ENCODE results near the gene ALK. TPM values are rescaled to one million over a fixed set of nuclear protein-coding genes. Genes with fewer than 3 reads are reported as not detected.

ALK gene
- total RNA-seq, 2 donors from 2014 or later, result 0.37 TPM; not detected in 1

DNA sequence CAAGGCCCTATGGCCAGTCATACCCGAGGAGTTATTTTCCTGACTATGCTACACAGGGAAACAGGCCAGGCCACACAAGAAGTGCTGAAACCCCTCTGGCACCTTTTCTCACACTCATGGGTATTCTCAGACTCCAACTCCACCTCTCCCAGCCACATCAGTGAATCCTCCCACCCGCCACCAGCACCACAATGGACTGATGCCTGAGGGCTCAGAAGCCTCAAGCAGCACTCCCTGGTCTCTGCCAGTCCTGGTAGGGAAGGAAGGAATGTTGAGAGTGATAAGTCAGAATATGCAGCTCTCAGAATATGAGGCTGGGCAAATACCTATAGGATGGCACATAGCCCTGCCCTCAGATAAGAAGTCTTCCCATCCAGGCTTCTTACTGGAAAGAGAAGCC lies 391.1 kb downstream of the ALK start:
- intact Hi-C loops (cut with DNase I), result no loop called here
- no peak for DNase-seq (ENCODE audit: low spot score)

DNA sequence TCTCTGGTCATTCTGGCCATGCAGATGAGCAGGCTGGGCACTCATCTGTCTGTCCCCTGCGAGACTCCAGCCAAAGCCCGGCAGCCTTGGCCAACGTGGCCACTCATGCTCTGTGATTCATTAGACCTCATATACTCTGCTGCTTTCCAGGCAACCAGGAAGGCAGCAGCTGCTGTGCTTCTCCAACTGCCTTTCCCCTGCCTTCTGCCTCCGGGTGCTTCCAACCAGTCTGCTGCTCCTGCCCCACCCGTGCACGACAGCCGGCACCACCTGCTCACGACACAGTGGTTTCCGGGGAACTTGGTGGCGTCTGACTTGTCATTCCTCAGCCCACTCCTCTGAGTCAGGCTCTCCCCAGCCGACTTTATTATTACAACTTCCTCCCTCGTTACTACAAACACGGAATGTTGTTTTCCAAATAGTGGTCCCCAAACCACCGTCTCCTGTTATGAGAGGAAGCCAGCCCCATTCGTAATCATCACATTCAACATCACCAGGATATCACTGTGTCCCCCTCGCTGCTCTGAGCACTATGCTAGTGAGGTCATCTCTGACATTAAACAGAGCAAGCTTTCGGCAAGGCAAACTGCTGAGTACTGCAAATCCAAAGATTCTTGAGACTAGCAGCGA lies 392.4 kb downstream of the ALK start:
- intact Hi-C loops (cut with DNase I), result no loop called here
- peak; percentile 85 for DNase-seq (ENCODE audit: low spot score)

DNA sequence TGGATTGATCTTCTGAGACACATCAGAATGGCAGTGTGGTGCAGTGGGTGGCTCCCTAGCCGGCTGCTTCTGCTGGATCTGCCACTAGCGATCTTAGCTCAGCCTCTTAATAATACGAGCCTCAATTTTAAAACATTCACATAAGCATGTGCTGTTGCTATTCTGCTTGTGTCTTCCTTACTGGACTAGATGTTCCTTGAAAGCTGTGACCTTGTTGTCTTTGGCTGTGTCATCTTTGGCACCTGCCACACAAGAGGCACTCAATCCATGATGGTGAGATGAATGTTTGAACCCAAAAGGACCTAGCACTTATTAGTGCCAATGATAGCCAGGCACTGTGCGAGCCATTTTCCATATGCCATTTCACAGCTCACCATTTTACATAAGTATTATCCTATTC lies 393.0 kb downstream of the ALK start:
- intact Hi-C loops (cut with DNase I), result no loop called here
- DNase-seq (ENCODE audit: low spot score), result no peak

DNA sequence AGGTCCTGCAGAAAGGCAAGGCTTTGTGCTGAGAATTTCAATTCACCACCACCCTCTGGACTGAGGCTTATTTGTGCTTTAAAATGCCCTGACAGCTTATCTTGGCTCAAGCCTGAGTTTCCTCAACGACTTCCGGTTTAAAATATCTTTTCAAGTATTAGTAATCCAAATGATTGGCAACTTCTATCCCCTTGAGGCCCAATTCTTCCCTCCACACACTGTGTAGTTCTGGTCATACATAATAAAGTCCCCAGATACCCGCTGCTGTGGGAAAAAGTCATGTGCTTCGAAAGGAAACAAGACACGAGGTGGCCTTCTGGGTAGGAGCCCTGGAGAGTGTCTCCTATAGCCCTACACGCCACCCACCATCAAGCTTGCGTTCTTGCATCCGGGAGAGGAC lies 393.4 kb downstream of the ALK start:
- no peak for DNase-seq (ENCODE audit: low spot score)

GRCh38 chr2:29526587-29527586 lies 394.5 kb downstream of the ALK start:
- intact Hi-C loops (cut with DNase I), result no loop called here

More for the DNA sequence above, 393.4 kb downstream of the ALK start:
- intact Hi-C loops (cut with DNase I), result no loop called here

GRCh38 chr2:29525921-29526320 lies 395.5 kb downstream of the ALK start:
- DNase-seq (ENCODE audit: low spot score), result no peak
- intact Hi-C loops (cut with DNase I), result no loop called here

More at GRCh38 chr2:29526587-29527586, 394.5 kb downstream of the ALK start:
- no peak for DNase-seq (ENCODE audit: low spot score)

GRCh38 chr2:29524652-29525051 lies 396.7 kb downstream of the ALK start:
- intact Hi-C loops (cut with DNase I), result no loop called here

DNA sequence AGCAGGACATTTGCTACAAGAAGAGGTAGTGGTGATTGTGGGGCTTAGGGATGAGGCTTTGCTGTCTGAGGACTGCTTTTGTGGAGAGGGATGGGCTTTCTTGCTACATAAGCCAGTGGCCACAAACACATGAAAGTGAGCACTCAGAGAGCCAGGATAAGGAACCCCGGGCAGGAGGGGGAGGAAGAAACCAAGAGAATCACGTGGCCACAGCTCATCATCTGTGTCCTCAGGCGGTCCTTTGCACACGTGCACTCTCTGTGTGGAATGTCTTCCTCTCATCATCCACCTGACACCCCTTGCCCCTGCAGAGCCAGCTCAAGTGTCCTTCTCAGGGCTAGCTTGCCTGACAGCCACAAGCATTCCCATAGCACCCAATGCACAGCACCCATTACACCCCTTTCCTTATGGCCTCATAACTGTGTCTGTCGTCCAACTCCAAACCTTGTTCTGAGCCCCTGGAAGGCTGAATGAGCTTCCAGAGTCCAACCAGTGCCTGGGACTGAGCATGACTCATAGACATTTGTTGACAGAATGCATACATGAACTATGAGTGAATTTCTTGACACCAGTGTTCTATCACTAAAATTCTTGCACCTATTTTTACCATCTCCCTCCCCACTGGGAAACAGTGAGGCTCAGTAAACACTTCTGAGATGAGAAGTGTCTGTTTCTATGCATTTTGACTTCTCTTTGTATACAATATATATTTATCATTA lies 398.3 kb downstream of the ALK start:
- intact Hi-C loops (cut with DNase I), result no loop called here
- no peak for DNase-seq (ENCODE audit: low spot score)

More at GRCh38 chr2:29524652-29525051, 396.7 kb downstream of the ALK start:
- no peak for DNase-seq (ENCODE audit: low spot score)

- intact Hi-C loops (cut with DNase I), result no loop called here
- no peak for DNase-seq (ENCODE audit: low spot score)
Observed at GRCh38 chr2:29520001-29520400, 401.4 kb downstream of the ALK start.

- intact Hi-C loops (cut with DNase I), result no loop called here
- DNase-seq (ENCODE audit: low spot score), result no peak
Observed at GRCh38 chr2:29519338-29519925, 402.0 kb downstream of the ALK start.

DNA sequence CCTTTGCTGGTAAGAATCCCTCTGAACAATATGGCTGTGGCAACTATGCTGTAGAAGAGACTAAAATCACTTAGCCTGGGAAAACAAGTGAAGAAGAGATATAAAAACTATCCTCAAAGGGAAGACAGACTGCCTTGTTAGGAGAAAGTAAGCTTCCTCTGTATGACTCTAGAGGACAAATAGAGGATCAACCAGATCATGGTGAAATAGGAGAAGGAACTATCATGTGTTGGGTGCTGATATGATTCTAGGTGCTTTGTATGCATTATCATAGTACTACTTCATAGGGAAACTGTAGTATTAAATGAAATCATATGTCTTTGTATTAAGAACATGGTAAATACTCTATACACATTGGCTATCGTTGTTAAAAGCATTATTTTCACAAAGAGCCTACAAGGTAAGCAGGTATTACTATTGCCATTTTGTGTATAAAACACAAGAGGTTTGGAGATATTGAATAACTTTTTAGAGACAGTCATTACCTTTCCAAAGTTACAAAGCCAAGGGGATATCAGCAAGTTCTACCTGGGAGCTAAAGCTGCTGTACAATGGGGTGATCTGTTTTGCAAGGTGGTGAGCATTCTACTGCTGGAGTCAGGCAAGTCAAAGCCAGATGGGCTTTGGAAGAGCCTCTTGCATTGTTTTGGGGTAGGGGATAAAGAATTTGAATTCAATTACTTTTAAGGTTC lies 402.6 kb downstream of the ALK start:
- no peak for DNase-seq (ENCODE audit: low spot score)

GRCh38 chr2:29518010-29518409 lies 403.4 kb downstream of the ALK start:
- intact Hi-C loops (cut with DNase I), result no loop called here
- DNase-seq (ENCODE audit: low spot score), result no peak

More for the DNA sequence above, 402.6 kb downstream of the ALK start:
- intact Hi-C loops (cut with DNase I), result no loop called here

GRCh38 chr2:29517413-29517812 lies 404.0 kb downstream of the ALK start:
- DNase-seq (ENCODE audit: low spot score), result no peak
- intact Hi-C loops (cut with DNase I), result no loop called here

DNA sequence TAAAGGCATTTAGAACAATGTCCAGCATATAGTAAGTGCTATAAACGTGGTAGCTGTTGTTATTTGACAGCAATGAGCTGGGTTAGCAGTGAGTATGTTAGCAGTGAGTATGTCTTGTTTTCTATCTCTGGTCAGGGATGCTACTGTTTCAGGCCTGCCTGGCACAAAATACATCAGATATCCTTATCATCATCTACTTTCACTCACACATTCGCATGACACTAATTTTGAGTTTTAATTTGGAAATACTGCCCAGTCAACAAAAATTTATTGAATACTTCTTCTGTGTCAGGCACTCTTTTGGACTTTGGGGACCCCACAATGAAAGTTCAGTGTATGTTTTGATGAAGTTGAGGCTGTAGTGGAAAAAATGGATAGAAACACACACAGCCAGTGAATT lies 404.6 kb downstream of the ALK start:
- intact Hi-C loops (cut with DNase I), result no loop called here
- DNase-seq (ENCODE audit: low spot score), result no peak

DNA sequence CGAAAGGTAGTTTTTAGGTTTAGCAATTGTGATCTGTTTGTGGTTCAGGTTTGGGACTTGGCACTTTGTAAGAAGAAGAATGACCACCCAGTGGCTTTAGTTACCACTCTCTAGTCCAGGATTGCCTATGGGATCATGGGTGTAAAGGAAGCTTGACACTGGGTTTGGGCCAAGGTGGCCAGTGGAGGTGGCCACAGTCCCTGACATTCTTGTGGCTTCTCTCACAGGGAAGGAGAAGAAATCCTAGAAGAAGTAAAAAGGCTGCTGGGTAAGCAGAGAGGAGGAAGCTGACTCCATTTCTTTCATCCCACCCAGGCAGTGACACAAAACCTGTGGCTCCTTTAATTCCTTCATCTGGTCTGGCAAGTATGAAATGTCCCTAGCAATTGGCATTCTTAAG lies 411.5 kb downstream of the ALK start:
- DNase-seq (ENCODE audit: low spot score), result no peak
- intact Hi-C loops (cut with DNase I), result no loop called here

- DNase-seq (ENCODE audit: low spot score), result no peak
- intact Hi-C loops (cut with DNase I), result no loop called here
Observed at GRCh38 chr2:29509397-29509796, 412.0 kb downstream of the ALK start.

DNA sequence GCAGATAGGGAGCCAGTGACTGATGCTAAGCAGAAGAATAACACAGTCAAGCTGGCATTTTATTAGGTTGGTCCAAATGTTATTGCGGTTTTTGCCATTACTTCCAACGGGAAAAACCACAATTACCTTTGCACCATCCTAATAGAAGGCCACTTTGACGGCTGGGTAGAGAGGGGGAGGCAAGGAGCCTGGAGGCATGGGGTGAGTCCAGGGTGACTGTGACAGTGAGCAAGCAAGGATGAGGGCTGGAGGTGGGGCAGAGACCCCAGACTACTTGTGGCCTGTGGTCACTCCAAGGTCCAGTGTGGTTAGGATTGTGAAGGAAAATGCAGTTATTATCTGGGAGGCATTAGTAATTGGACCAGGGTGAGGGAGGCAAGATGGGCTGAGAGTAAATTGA lies 416.6 kb downstream of the ALK start:
- intact Hi-C loops (cut with DNase I), result no loop called here
- DNase-seq (ENCODE audit: low spot score), result no peak

DNA sequence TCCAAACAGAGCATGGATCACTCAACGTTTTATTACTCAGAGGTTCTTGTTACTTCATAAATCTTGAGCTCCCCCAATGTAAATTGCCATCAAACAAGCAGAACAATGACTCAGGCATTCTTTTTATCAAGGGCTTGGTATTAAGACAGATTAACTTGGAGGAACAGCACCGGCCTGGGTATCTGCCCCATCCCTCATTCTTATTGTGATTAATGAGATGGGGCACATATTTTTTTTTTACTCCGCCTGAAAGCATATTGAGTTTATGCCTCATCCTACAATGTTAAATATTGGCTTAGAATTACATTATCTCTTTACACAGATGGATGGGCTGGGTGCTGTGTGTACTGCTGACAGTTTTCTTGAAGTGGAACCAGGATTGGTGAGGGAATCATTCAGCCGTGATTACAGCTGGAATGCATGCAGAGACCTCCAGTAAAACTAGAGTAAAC lies 418.9 kb downstream of the ALK start:
- intact Hi-C loops (cut with DNase I), result no loop called here
- no peak for DNase-seq (ENCODE audit: low spot score)

GRCh38 chr2:29497375-29497774 lies 424.0 kb downstream of the ALK start:
- DNase-seq (ENCODE audit: low spot score), result no peak
- intact Hi-C loops (cut with DNase I), result no loop called here
